Measurements from ENCODE around the gene FUCA1. TPM values are rescaled to one million over a fixed set of nuclear protein-coding genes. Genes with fewer than 3 reads are reported as not detected.

FUCA1 gene
- total and polyA plus RNA-seq, 5 donors from 2014 or later = 5.3 to 22.6 (median 16.8) TPM

DNA sequence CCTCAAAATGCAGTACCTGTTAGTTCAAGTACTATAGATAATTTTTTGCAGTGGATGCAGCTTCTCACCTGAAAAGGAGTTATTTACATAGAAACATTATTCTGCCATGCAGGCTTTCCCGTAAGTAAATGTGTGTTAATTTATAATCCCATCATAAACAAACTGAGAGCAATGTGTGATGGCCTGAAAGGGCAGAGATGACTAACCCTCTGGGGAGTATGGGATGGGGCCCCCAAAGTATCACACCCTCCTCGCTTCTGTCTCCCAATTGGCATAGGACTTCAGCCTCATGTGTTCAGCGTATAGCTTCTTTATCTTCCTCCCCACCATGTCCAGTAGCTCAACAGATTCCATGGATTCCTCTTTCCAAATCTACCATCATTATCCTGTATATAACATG, 50.5 kb downstream of the FUCA1 start:
- Mint-ChIP-seq H3K27ac (no peak overlapping the region), H3K4me3 (no peak overlapping the region), H3K36me3 (peaks cover 20% of the 10 kb centered on the region), H3K9me3 (no peaks in the 10 kb centered on the region), H3K4me1 (peaks cover 0 to 16% (median 8%) of the 10 kb centered on the region in 4 donors), H3K27me3 (no peaks in the 10 kb centered on the region)
- Histone ChIP-seq H3K27me3 (ENCODE audit: control insufficient read depth, insufficient read depth, low read length) (no peaks in the 10 kb centered on the region), H3K36me3 (ENCODE audit: control insufficient read depth, insufficient read depth, low read length) (peaks cover 43% of the 10 kb centered on the region), H3K4me1 (ENCODE audit: control insufficient read depth, insufficient read depth, low read length, poor library complexity, severe bottlenecking) (no peaks in the 10 kb centered on the region), H3K27ac (ENCODE audit: insufficient read depth, low read length, poor library complexity, severe bottlenecking) (no peak overlapping the region), H3K4me3 (ENCODE audit: low read depth, low read length) (no peak overlapping the region), H3K9me3 (ENCODE audit: control insufficient read depth in 2 of 2, low read length in 2 of 2) (no peaks in the 10 kb centered on the region)
- DNase-seq = no peak
- ATAC-seq (ENCODE audit: low read depth in 2 of 2) = no peak

DNA sequence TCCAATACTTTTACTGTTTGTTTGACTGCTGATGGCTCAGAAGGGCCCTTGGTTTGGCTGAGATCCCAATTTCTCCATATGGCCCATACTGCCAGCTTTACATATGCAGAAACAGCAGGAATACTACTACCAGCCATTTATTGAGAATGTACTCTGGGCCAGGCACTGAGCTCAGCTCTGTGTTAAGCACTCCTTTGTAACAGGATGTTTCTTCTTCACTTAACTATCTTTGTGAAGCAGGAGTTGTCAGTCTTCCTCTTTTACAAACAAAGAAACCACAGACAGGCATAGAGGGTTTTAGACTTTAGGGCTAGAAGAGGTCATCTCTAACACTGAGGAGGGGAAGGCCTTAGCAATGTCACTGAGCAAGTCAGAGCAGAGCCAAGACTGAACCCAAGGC, 51.2 kb downstream of the FUCA1 start:
- ATAC-seq (ENCODE audit: low read depth in 2 of 2) = no peak
- Histone ChIP-seq H3K27ac (ENCODE audit: insufficient read depth, low read length, poor library complexity, severe bottlenecking) (no peak overlapping the region), H3K36me3 (ENCODE audit: control insufficient read depth, insufficient read depth, low read length) (peaks cover 43% of the 10 kb centered on the region), H3K4me1 (ENCODE audit: control insufficient read depth, insufficient read depth, low read length, poor library complexity, severe bottlenecking) (no peaks in the 10 kb centered on the region), H3K4me3 (ENCODE audit: low read depth, low read length) (no peak overlapping the region), H3K9me3 (ENCODE audit: control insufficient read depth in 2 of 2, low read length in 2 of 2) (no peaks in the 10 kb centered on the region), H3K27me3 (ENCODE audit: control insufficient read depth, insufficient read depth, low read length) (no peaks in the 10 kb centered on the region)
- Mint-ChIP-seq H3K36me3 (peaks cover 25% of the 10 kb centered on the region), H3K27ac (no peak overlapping the region), H3K9me3 (no peaks in the 10 kb centered on the region), H3K4me3 (peak overlapping the region in 1 of 4 donors; percentile 10), H3K27me3 (no peaks in the 10 kb centered on the region), H3K4me1 (peaks cover 0 to 10% (median 3%) of the 10 kb centered on the region in 4 donors)
- no peak for DNase-seq

DNA sequence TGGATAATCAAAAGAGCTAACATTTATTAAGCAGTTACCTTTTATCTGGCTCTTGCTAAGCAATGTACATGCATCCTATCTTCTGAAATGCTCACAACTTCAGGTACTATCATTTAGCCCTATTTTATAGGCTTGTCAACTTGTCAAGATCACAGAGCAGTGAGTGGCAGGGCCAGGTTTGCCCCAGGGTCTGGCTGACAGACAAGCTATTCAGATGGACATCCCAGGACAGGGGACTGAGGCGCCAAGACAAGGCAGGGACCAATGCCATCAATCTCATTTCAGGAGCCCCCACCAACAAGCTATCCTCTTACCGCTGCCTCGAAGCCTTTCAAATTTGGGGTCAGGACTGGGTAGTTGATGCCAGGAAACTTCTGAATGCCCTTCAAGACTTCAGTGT, 51.7 kb downstream of the FUCA1 start:
- Histone ChIP-seq H3K36me3 (ENCODE audit: control insufficient read depth, insufficient read depth, low read length) (peaks cover 43% of the 10 kb centered on the region), H3K9me3 (ENCODE audit: control insufficient read depth in 2 of 2, low read length in 2 of 2) (no peaks in the 10 kb centered on the region), H3K27me3 (ENCODE audit: control insufficient read depth, insufficient read depth, low read length) (no peaks in the 10 kb centered on the region), H3K4me1 (ENCODE audit: control insufficient read depth, insufficient read depth, low read length, poor library complexity, severe bottlenecking) (no peaks in the 10 kb centered on the region), H3K27ac (ENCODE audit: insufficient read depth, low read length, poor library complexity, severe bottlenecking) (no peak overlapping the region), H3K4me3 (ENCODE audit: low read depth, low read length) (no peak overlapping the region)
- no peak for DNase-seq
- peaks cover 0 to 7% (median under 1%) of the 10 kb centered on the region in 4 donors for H3K4me1 Mint-ChIP-seq
- H3K9me3 Mint-ChIP-seq = no peaks in the 10 kb centered on the region
- H3K4me3 Mint-ChIP-seq = no peak overlapping the region
- H3K36me3 Mint-ChIP-seq = peaks cover 30% of the 10 kb centered on the region
- H3K27ac Mint-ChIP-seq = peak overlapping the region in 1 of 3 donors; percentile 63
- no peak for ATAC-seq (ENCODE audit: low read depth in 2 of 2)
- H3K27me3 Mint-ChIP-seq = no peaks in the 10 kb centered on the region

DNA sequence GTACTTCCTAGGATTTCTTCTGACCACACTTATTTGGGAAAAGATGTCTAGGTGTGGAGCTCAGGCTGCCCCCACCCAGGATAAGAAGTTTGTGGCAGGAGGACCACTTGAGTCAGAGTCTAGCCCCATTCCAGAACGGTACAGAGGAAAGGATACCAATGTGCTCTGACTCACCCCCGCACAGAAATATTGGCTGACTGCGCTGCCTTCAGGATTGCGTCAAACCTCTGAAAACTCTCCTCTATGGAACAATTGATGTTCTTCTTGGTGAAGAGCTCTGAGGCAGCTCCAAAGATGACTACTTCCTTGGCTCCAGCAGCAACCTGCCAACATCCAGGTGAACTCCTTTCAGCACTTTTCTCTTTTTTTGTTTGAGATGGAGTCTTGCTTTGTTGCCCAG, 54.1 kb downstream of the FUCA1 start:
- H3K36me3 Mint-ChIP-seq = peaks cover 32% of the 10 kb centered on the region
- H3K9me3 Mint-ChIP-seq = no peaks in the 10 kb centered on the region
- H3K4me3 Mint-ChIP-seq = no peak overlapping the region
- ATAC-seq (ENCODE audit: low read depth in 2 of 2) = no peak
- Histone ChIP-seq H3K27ac (ENCODE audit: insufficient read depth, low read length, poor library complexity, severe bottlenecking) (no peak overlapping the region), H3K9me3 (ENCODE audit: control insufficient read depth in 2 of 2, low read length in 2 of 2) (no peaks in the 10 kb centered on the region), H3K4me3 (ENCODE audit: low read depth, low read length) (no peak overlapping the region), H3K4me1 (ENCODE audit: control insufficient read depth, insufficient read depth, low read length, poor library complexity, severe bottlenecking) (peaks cover 6% of the 10 kb centered on the region), H3K27me3 (ENCODE audit: control insufficient read depth, insufficient read depth, low read length) (no peaks in the 10 kb centered on the region), H3K36me3 (ENCODE audit: control insufficient read depth, insufficient read depth, low read length) (peaks cover 41% of the 10 kb centered on the region)
- no peaks in the 10 kb centered on the region for H3K27me3 Mint-ChIP-seq
- H3K27ac Mint-ChIP-seq = no peak overlapping the region
- H3K4me1 Mint-ChIP-seq = peaks cover 4 to 15% (median 15%) of the 10 kb centered on the region in 4 donors
- DNase-seq = no peak

DNA sequence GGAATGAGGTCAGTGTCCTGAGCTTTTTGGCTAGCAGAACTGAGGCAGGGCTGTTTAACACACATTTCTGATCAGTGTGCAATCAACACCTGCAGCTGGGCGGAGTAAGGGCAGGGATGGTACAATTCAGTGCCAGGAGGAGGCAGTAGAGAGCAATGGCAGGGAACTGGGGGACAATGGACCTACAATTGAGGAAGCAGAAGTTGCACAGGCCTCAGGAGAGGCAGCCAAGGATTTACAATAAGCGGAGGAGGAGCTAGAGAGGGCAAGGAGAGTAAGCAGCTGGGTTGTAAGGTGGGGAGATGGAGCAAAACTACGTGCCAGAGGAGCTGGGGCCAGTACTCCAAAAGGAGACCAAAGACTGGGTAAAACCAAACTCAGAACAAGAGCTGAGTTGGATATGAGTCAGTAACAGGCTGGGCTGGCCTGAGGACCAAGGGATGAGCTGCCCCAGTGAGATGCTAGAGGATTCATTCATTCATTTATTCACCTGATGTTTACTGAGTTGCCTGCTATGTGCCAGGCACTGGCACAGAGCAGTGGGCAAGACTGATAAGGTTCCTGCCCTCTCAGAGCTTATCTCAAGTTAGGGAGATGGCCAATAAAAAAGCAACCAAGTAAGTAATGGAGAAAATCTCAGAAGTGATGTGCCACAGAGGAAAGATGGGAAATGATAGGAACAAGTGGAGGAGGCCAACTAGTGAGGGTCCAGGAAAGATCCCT, 57.1 kb downstream of the FUCA1 start:
- no peaks in the 10 kb centered on the region for H3K9me3 ChIP-seq (ENCODE audit: control insufficient read depth in 2 of 2, low read length in 2 of 2)
- peaks cover 6% of the 10 kb centered on the region for H3K4me1 ChIP-seq (ENCODE audit: control insufficient read depth, insufficient read depth, low read length, poor library complexity, severe bottlenecking)
- Mint-ChIP-seq H3K27me3 (no peaks in the 10 kb centered on the region), H3K36me3 (peaks cover 37% of the 10 kb centered on the region), H3K9me3 (no peaks in the 10 kb centered on the region), H3K27ac (peak overlapping the region; percentile 58 to 79 (median 72)), H3K4me3 (peak overlapping the region in 1 of 4 donors; percentile 3), H3K4me1 (peaks cover 8 to 15% (median 13%) of the 10 kb centered on the region in 4 donors)
- DNase-seq (peak; percentile 32 to 76 (median 51)), ATAC-seq (ENCODE audit: low read depth in 2 of 2) (peak; percentile 39 to 51)
- H3K4me3 ChIP-seq (ENCODE audit: low read depth, low read length) = no peak overlapping the region
- no peak overlapping the region for H3K27ac ChIP-seq (ENCODE audit: insufficient read depth, low read length, poor library complexity, severe bottlenecking)
- H3K27me3 ChIP-seq (ENCODE audit: control insufficient read depth, insufficient read depth, low read length) = no peaks in the 10 kb centered on the region
- peaks cover 26% of the 10 kb centered on the region for H3K36me3 ChIP-seq (ENCODE audit: control insufficient read depth, insufficient read depth, low read length)

DNA sequence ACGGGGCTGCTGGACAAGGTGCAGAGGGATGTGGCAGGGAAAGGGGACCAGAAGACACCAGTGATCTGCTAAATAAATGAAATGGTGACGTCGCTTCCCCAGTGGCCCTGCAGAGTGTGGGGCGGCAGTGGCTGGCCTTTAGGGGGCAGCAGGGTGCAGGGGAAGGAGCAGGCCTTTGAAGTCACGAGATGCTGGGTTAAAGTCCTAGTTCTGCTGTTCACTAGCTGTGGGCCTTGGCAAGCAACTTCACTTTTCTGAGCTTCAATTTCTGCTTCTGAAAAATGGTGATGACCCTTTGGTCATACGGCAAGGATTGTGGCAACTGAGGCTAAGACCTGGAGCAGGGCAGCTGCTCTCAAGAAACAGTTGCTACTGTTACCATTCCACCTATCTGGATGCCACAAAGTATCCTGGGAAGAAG, 58.3 kb downstream of the FUCA1 start:
- Histone ChIP-seq H3K36me3 (ENCODE audit: control insufficient read depth, insufficient read depth, low read length) (peaks cover 20% of the 10 kb centered on the region), H3K4me3 (ENCODE audit: low read depth, low read length) (no peak overlapping the region), H3K4me1 (ENCODE audit: control insufficient read depth, insufficient read depth, low read length, poor library complexity, severe bottlenecking) (peaks cover 6% of the 10 kb centered on the region), H3K27ac (ENCODE audit: insufficient read depth, low read length, poor library complexity, severe bottlenecking) (peak overlapping the region; percentile 34), H3K9me3 (ENCODE audit: control insufficient read depth in 2 of 2, low read length in 2 of 2) (no peaks in the 10 kb centered on the region), H3K27me3 (ENCODE audit: control insufficient read depth, insufficient read depth, low read length) (no peaks in the 10 kb centered on the region)
- DNase-seq (peak; percentile 72 to 90 (median 84)), ATAC-seq (ENCODE audit: low read depth in 2 of 2) (peak; percentile 95)
- peaks cover 46% of the 10 kb centered on the region for H3K36me3 Mint-ChIP-seq
- no peaks in the 10 kb centered on the region for H3K27me3 Mint-ChIP-seq
- no peaks in the 10 kb centered on the region for H3K9me3 Mint-ChIP-seq
- peak overlapping the region; percentile 5 to 68 (median 65) for H3K27ac Mint-ChIP-seq
- peaks cover 8 to 18% (median 13%) of the 10 kb centered on the region in 4 donors for H3K4me1 Mint-ChIP-seq
- H3K4me3 Mint-ChIP-seq = peak overlapping the region in 2 of 4 donors; percentile 8 to 25

DNA sequence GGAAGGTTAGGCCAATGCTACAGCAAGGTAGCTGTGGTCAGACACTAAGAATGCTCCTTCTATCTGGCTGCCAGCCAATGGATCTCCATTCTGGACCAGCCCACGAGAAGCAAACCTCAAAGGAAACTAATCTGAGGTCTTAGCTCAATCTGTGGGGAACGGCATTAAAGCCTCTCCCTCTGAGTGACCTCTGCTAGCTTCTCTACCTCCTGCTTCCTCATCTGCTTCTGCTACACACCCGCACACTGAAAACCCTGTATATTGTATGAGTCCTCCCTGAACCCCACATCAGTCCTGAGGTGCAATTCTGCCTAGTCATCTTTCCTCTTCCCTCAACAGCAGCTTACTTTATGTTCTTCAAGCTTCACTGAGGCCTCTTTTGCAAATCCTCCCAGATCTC, 60.6 kb downstream of the FUCA1 start:
- peak overlapping the region in 1 of 4 donors; percentile 28 for H3K4me3 Mint-ChIP-seq
- H3K27ac Mint-ChIP-seq = peak overlapping the region in 1 of 3 donors; percentile 67
- Histone ChIP-seq H3K27ac (ENCODE audit: insufficient read depth, low read length, poor library complexity, severe bottlenecking) (no peak overlapping the region), H3K27me3 (ENCODE audit: control insufficient read depth, insufficient read depth, low read length) (no peaks in the 10 kb centered on the region), H3K9me3 (ENCODE audit: control insufficient read depth in 2 of 2, low read length in 2 of 2) (no peaks in the 10 kb centered on the region), H3K4me3 (ENCODE audit: low read depth, low read length) (no peak overlapping the region), H3K4me1 (ENCODE audit: control insufficient read depth, insufficient read depth, low read length, poor library complexity, severe bottlenecking) (peaks cover 6% of the 10 kb centered on the region), H3K36me3 (ENCODE audit: control insufficient read depth, insufficient read depth, low read length) (peaks cover 12% of the 10 kb centered on the region)
- H3K27me3 Mint-ChIP-seq = no peaks in the 10 kb centered on the region
- DNase-seq = no peak
- H3K36me3 Mint-ChIP-seq = peaks cover 50% of the 10 kb centered on the region
- H3K4me1 Mint-ChIP-seq = peaks cover 8 to 20% (median 13%) of the 10 kb centered on the region in 4 donors
- no peak for ATAC-seq (ENCODE audit: low read depth in 2 of 2)
- no peaks in the 10 kb centered on the region for H3K9me3 Mint-ChIP-seq

DNA sequence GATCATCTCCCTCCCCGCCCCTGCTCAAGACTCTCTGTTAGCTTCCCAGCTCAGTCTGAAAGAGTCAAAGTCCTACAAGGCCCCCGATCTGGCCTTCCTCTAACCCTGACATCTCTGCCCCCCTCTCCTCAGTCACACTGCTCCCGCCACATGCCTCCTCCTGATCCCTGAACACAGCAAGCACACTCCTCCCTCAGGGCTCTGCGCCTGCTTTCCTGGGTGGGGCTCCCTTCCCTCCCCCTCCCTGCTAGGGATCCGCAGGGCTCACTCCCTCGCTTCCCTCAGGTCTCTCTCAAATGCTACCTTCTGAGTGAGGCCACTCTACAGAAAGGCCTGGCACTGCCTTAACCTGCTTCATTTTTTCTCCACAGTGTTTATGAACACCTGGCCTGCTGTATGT, 61.8 kb downstream of the FUCA1 start:
- no peak overlapping the region for H3K27ac Mint-ChIP-seq

More for the DNA sequence above, 61.8 kb downstream of the FUCA1 start:
- Mint-ChIP-seq H3K4me1 (peaks cover 8 to 20% (median 15%) of the 10 kb centered on the region in 4 donors), H3K4me3 (no peak overlapping the region), H3K9me3 (no peaks in the 10 kb centered on the region), H3K36me3 (peaks cover 41% of the 10 kb centered on the region), H3K27me3 (no peaks in the 10 kb centered on the region)
- Histone ChIP-seq H3K4me3 (ENCODE audit: low read depth, low read length) (no peak overlapping the region), H3K27ac (ENCODE audit: insufficient read depth, low read length, poor library complexity, severe bottlenecking) (no peak overlapping the region), H3K36me3 (ENCODE audit: control insufficient read depth, insufficient read depth, low read length) (peaks cover 12% of the 10 kb centered on the region), H3K4me1 (ENCODE audit: control insufficient read depth, insufficient read depth, low read length, poor library complexity, severe bottlenecking) (peaks cover 9% of the 10 kb centered on the region), H3K27me3 (ENCODE audit: control insufficient read depth, insufficient read depth, low read length) (no peaks in the 10 kb centered on the region), H3K9me3 (ENCODE audit: control insufficient read depth in 2 of 2, low read length in 2 of 2) (no peaks in the 10 kb centered on the region)
- ATAC-seq (ENCODE audit: low read depth in 2 of 2) (no peak), DNase-seq (no peak)
